Stimulated activated effector memory CD8-positive, alpha-beta T cell treated with anti-CD3 and anti-CD28 coated beads, Interleukin-12 subunit alpha, Interleukin-12 subunit beta, amount 100 ng/mL, for 72 hours (primary cell): Measurements from ENCODE around the gene PMM2.
"Not testable (repeated sequence)": the region's sequence is repeated elsewhere in the genome, so short reads cannot be mapped to it uniquely, and the experiment has no call there.

ENCODE experiments used
- ATAC-seq: fragments of 150-1000 bp; cut with Tn5 transposase; 2 replicates; pipeline ENCODE4 v1.10.0; 2021
- DNase-seq, 2 donors: peaks; one replicate each; pipeline ENCODE4 v3.0.0; 2021 to 2022; ENCODE audit warnings: low spot score in 2 of 2
- H3K27ac Mint-ChIP-seq: one replicate; pipeline ENCODE4 v1.8.0; 2022; ENCODE audit warnings: mild to moderate bottlenecking, mixed read lengths
- H3K36me3 Mint-ChIP-seq: one replicate; pipeline ENCODE4 v1.8.0; 2022; ENCODE audit warnings: mild to moderate bottlenecking, mixed read lengths
- H3K4me1 Mint-ChIP-seq: one replicate; pipeline ENCODE4 v1.8.0; 2022; ENCODE audit warnings: mixed read lengths
- H3K4me3 Mint-ChIP-seq: one replicate; pipeline ENCODE4 v1.8.0; 2022; ENCODE audit warnings: mild to moderate bottlenecking, mixed read lengths
- H3K9me3 Mint-ChIP-seq: one replicate; pipeline ENCODE4 v1.8.0; 2022; ENCODE audit warnings: mixed read lengths

Gene PMM2

DNA sequence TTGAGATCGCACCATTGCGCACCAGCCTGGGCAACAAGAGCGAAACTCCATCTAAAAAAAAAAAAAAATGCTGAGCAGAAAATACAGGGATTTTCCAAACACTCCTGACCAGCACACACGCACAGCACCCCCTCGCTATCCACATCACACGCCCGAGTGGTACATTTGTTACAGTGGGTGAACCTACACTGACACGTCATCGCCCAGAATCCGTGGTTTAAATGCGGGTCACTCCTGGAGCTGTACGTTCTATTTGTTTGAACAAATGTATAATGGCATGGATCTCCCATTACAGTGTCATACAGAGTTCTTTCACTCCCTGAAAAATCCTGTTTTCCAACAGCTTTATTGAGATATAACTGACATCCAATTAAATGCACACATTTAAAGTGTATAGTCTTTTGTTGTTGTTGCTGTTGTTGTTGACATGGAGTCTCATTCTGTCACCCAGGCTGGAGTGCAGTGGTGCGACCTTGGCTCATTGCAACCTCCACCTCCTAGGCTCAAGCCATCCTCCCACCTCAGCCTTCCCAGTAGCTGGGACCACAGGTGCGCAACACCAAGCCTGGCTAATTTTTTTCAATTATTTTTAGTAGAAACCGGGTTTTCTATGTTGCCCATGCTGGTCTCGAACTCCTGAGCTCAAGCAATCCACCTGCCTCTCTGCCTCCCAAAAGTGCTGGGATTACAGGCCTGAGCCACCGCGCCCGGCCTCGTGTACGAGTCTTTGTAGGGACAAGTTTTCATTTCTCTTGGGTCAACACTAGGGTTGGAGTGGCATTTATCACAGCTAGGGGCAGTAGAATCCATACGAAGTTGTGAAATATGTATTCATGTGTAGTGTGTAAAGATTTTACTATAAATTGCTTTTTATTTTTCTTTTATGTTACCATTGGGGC lies 75.6 kb downstream of the PMM2 start:
- ATAC-seq: no peak
- no peak overlapping the region for H3K27ac Mint-ChIP-seq
- H3K9me3 Mint-ChIP-seq: no peaks in the 10 kb centered on the region
- H3K36me3 Mint-ChIP-seq: no peaks in the 10 kb centered on the region
- no peak for DNase-seq
- peaks cover 19% of the 10 kb centered on the region for H3K4me1 Mint-ChIP-seq
- H3K4me3 Mint-ChIP-seq: no peak overlapping the region

DNA sequence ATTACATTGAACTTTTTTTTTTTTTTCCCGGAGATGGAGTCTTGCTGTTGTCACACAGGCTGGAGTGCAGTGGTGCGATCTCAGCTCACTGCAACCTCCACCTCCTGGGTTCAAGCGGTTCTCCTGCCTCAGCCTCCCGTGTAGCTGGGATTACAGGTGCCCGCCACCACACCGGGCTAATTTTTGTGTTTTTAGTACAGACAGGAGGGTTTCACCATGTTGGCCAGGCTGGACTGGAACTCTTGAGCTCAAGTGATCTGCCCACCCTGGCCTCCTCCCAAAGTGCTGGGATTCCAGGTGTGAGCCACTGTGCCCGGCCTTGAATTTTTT lies 76.2 kb downstream of the PMM2 start:
- H3K36me3 Mint-ChIP-seq, H3K4me3 Mint-ChIP-seq, H3K27ac Mint-ChIP-seq, ATAC-seq, DNase-seq, H3K9me3 Mint-ChIP-seq: not testable (repeated sequence)
- H3K4me1 Mint-ChIP-seq: peaks cover 25% of the 10 kb centered on the region

DNA sequence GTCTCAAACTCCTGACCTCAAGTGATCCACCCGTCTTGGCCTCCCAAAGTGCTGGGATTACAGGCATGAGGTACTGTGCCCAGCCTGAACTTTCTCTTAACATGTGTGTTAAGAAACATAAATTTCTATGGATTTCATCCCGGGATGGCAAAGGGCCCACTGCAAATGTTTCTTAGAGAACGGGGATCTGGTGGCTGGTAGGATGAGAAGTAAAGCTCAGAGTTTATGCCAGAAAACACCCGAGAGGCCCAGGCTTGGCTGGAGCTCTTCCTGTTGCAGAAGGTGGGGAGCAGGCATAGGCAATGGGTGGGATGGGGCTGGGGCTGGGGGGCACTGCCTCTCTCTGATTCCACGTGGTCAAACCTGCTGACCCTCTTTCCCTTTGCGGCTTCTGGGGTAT lies 76.7 kb downstream of the PMM2 start:
- peak overlapping the region; percentile 63 for H3K27ac Mint-ChIP-seq

DNA sequence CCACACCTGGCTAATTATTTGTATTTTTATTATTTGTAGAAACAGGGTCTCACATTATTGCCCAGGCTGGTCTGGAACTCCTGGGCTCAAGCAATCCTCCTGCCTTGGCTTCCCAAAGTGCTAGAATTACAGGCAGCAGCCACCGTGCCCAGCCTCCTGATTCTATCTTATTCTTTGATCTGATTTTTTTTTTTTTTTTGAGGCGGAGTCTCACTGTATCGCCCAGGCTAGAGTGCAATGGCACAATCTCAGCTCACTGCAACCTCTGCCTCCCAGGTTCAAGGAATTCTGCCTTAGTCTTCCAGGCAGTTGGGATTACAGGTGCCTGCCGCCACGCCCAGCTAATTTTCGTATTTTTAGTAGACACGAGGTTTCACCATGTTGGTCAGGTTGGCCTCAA lies 77.7 kb downstream of the PMM2 start:
- H3K4me1 Mint-ChIP-seq: peaks cover 19% of the 10 kb centered on the region
- not testable (repeated sequence) for ATAC-seq, H3K4me3 Mint-ChIP-seq, H3K9me3 Mint-ChIP-seq, H3K27ac Mint-ChIP-seq, DNase-seq, H3K36me3 Mint-ChIP-seq

More for the DNA sequence above, 76.7 kb downstream of the PMM2 start:
- Mint-ChIP-seq H3K4me3 (no peak overlapping the region), H3K4me1 (peaks cover 20% of the 10 kb centered on the region), H3K9me3 (no peaks in the 10 kb centered on the region), H3K36me3 (no peaks in the 10 kb centered on the region)
- DNase-seq (no peak), ATAC-seq (no peak)

DNA sequence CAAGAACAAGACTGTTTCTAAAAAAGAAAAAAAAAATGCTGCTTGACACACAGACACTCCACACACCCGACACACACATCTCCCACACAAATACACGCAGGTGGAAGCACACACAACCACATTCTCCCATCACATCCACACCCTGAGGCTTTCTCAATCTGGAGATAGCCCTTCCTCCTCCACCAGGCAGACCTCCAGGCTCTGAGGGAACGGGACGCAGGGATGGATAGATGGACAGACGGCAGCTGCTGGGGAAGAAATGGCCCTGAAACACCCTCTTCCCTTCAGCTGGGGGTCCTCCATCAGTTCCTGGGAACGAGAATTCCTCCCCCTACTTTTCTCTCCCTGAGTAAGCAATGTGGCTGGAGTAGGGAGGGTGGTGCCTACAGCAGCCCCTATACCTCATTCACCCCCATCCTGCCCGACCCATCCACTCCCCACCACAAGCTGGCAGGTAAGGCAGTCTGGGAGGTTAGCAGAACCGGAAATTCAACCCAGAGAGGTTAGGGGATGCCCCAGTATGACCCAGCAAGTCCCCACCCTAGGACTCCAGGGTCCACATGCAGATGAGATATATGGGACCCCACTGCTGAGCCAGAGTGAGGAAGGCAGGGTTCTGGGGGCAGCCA lies 80.4 kb downstream of the PMM2 start:
- peaks cover 10% of the 10 kb centered on the region for H3K4me1 Mint-ChIP-seq
- ATAC-seq: peak; percentile 26
- H3K4me3 Mint-ChIP-seq: no peak overlapping the region
- H3K36me3 Mint-ChIP-seq: no peaks in the 10 kb centered on the region
- H3K9me3 Mint-ChIP-seq: no peaks in the 10 kb centered on the region
- no peak for DNase-seq
- H3K27ac Mint-ChIP-seq: no peak overlapping the region

DNA sequence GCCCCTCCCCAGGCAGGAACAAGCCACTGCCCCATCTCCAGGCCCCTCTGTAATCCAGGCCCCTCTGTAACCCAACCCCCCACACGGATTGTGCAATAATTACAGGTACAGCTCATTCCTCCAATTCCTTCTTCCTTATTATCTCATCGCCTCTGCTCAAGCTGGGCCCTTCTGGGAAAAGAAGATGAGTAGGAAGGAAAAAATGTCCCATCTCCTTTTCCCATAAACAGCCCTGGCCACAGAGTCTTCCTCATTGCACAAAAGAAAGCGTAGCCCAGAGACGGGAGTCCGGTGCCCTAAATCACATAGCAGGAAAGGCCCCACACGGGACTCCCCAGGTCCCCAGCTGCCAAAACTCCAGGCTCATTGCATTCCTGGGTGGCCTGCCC lies 80.9 kb downstream of the PMM2 start:
- peak overlapping the region; percentile 67 for H3K27ac Mint-ChIP-seq
- H3K9me3 Mint-ChIP-seq: no peaks in the 10 kb centered on the region
- H3K4me3 Mint-ChIP-seq: no peak overlapping the region
- ATAC-seq (no peak), DNase-seq (no peak)
- H3K36me3 Mint-ChIP-seq: no peaks in the 10 kb centered on the region
- peaks cover 10% of the 10 kb centered on the region for H3K4me1 Mint-ChIP-seq

DNA sequence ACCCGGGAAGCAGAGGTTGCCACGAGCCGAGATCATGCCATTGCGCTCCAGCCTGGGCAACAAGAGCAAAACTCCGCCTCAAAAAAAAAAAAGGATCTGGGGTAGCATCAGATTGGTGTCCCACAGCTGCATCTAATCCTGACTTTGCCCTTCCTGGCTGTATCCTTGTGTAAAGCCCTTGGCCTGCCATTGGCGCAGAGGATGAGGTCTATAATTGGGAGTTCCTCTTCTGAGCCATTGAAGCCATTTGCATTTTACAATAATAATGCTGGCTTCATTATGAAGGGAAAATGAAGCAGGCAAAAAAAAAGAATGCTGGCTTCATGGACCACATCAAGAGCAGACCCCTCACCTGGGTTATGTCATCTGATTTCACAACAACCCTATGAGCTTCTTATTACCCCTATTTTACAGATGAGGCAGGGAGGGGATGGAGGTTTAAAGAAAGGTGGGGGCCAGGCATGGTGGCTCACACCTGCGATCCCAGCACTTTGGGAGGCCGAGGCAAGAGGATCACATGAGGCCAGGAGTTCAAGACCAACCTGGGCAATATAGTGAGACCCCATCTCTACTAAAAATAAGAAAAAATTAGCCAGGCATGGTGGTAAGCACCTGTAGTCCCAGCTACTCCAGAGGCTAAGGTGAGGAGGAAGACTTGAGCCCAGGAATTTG lies 83.3 kb downstream of the PMM2 start:
- peaks cover 11% of the 10 kb centered on the region for H3K36me3 Mint-ChIP-seq
- no peaks in the 10 kb centered on the region for H3K9me3 Mint-ChIP-seq
- peak overlapping the region; percentile 20 for H3K27ac Mint-ChIP-seq
- H3K4me1 Mint-ChIP-seq: peaks cover 21% of the 10 kb centered on the region
- DNase-seq (no peak), ATAC-seq (no peak)
- H3K4me3 Mint-ChIP-seq: no peak overlapping the region

DNA sequence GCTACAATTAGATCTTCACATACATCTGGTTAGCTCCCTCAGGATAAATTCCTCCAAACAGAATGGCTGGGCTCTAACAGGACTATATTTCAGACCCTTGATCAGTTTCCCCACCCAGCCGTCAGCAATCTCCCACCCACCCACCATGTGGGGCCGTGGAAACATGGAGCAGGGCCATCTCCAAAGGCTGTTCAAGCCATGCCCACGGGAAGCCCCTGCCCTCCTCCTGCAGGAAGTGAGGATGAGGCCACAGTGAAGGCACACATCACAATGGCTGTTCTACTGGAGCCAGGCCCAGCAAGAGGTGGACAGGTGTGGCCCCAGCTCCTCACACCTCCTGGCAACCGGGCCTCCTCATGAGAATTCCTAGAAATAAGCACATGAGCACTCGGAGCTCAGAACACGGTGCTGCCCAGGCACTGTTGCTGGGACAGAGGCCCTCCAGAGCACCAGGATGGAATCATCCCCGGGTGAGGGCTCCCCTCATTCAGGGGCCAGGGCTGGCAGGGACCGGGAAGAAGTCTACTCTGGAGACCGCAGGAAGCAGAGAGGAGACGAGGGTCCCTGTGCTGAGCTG lies 84.5 kb downstream of the PMM2 start, which contains the start of gene LITAFD:
TSS of gene LITAFD (plus strand) at position 311 of the 577 bp plus-strand sequence. CDS start 2,005 bp downstream, outside the sequence.
- peaks cover 32% of the 10 kb centered on the region for H3K4me1 Mint-ChIP-seq
- peak within 1 kb of the TSS; percentile 20 for H3K27ac Mint-ChIP-seq
- no peak within 1 kb of the TSS for H3K4me3 Mint-ChIP-seq
- peaks cover 14% of the 10 kb centered on the region for H3K36me3 Mint-ChIP-seq
- ATAC-seq (no peak), DNase-seq (no peak)
- no peaks in the 10 kb centered on the region for H3K9me3 Mint-ChIP-seq

DNA sequence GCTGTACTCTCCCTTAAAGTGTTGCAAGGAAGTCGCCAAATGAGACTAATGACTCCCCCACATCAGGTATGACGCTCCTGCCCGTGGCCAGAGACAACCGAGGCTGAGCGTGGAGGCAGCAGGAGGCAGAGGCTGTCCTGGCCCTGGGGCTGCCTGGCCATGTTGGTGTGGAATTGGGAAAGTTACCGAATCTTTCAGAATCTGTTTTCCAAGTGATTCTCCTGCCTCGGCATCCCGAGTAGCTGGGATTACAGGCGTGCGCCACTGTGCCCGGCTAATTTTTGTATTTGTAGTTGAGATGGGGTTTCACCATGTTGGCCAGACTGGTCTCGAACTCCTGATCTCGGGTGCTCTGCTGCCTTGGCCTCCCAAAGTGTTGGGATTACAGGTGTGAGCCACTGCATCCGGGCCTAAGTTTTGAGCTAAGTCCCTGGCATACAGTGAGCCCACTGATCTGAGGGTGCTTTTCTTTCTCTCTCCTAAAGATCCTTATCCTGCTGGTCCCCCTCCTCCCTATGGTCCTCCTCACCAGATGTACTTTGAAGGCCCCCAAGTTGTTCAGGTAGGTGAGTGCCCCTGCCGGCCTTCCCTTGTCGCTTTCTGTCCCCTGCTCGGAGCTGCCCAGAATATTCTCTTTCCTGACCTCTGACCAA lies 85.2 kb downstream of the PMM2 start:
- peaks cover 19% of the 10 kb centered on the region for H3K36me3 Mint-ChIP-seq
- no peaks in the 10 kb centered on the region for H3K9me3 Mint-ChIP-seq
- DNase-seq (no peak), ATAC-seq (no peak)
- no peak overlapping the region for H3K4me3 Mint-ChIP-seq
- no peak overlapping the region for H3K27ac Mint-ChIP-seq
- H3K4me1 Mint-ChIP-seq: peaks cover 39% of the 10 kb centered on the region

DNA sequence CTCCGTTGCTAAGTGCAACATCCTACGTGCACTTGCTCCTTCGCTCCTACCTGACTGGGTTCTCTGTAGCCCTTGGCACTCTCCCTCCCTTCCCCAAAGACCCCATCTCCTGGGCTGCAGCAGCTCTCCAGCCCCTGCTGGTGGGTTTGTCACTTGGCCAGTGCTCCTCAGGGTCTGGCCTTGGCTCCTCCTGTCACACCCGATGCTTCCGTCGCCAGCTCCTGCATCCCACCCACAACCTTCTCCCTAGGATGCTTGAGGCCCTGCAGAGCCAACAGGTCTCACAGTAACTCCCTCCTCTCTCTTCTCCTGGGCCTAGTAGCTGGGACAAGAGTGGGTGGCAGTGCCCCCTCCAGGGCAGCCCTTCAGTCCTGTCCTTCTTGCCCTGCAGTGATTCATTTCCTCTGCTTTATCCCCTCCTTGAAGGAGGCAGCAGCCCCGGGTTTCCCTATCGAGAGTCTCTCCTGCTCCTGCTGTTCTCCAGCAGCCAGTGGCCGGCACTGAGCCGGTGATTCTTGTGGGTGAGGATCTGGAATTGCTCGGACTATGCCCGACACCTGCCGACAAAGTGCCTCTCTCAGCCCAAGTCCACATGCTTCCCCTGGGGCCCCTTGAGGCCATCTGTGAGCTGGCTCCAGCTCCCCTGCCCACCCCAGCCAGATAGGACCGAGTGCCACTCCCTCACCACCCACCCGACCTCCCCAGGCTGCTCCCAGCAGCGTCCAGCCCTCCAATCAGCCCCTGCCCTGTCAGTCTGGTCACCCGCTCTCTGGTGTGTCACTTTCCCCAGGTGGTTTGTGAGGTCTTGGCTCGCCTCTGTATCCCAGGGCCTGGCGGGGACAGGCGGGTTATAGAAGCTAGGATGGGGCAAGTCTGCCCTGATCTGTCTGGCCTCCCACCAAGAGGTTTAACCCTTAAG lies 88.3 kb downstream of the PMM2 start:
- ATAC-seq: peak; percentile 53
- no peak for DNase-seq
- peaks cover 34% of the 10 kb centered on the region for H3K4me1 Mint-ChIP-seq
- peak overlapping the region; percentile 86 for H3K27ac Mint-ChIP-seq
- H3K4me3 Mint-ChIP-seq: peak overlapping the region; percentile 19
- H3K9me3 Mint-ChIP-seq: no peaks in the 10 kb centered on the region
- peaks cover 44% of the 10 kb centered on the region for H3K36me3 Mint-ChIP-seq

DNA sequence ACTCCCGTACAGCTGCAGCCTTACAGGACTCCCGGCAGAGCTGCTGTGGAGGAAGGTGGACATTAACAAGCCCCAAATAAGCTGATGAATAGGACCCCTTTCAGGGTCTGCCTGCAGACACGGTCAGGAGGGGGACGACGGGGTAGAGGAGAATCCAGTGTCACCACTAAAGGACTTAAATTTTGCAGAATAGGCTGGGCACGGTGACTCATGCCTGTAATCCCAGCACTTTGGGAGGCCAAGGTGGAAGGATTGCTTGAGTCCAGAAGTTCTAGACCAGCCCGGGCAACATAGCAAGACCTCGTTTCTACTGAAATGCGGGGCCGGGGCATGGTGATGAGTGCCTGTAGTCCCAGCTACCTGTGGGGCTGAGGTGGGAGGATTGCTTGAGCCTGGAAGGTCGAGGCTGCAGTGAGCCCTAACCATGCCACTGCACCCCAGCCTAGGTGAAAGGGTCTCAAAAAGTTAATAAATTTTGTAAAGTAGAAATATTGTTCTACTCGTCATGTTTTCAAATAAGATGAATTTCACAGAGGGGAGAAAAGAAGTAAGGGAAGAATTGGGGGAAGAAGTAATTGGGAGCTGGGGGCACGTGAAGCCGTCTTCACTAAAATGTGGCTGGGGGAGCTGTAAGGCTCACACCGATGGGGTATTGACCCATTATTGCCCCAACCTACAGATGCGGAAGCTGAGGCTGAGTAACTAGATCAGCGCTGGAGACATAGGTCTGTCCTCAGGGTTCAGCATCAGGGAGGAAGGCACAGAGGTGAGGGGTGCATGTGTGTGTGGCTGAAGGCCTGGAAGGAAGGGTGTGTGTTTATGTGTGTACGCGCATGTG lies 89.2 kb downstream of the PMM2 start:
- Mint-ChIP-seq H3K9me3 (no peaks in the 10 kb centered on the region), H3K36me3 (peaks cover 52% of the 10 kb centered on the region), H3K4me1 (peaks cover 39% of the 10 kb centered on the region), H3K4me3 (peak overlapping the region; percentile 19), H3K27ac (peak overlapping the region; percentile 86)
- ATAC-seq (no peak), DNase-seq (no peak)

DNA sequence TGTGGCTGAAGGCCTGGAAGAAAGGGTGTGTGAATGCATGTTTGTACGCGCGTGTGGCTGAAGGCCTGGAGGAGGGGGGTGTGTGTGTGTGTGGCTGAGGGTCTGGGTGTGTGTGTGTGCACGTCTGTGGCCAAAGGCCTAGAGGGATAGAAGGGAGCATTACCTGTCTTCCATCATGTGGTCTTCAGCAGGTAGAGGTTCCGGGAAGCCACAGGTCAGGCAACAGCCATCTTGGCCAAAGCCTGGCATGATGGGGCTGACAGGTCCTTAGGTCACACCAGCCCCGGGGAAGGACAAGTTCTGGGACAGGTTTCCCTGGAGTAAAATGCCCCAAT lies 89.8 kb downstream of the PMM2 start:
- Mint-ChIP-seq H3K9me3 (no peaks in the 10 kb centered on the region), H3K27ac (peak overlapping the region; percentile 35), H3K4me3 (no peak overlapping the region), H3K4me1 (peaks cover 44% of the 10 kb centered on the region), H3K36me3 (peaks cover 58% of the 10 kb centered on the region)
- no peak for ATAC-seq
- DNase-seq: no peak

DNA sequence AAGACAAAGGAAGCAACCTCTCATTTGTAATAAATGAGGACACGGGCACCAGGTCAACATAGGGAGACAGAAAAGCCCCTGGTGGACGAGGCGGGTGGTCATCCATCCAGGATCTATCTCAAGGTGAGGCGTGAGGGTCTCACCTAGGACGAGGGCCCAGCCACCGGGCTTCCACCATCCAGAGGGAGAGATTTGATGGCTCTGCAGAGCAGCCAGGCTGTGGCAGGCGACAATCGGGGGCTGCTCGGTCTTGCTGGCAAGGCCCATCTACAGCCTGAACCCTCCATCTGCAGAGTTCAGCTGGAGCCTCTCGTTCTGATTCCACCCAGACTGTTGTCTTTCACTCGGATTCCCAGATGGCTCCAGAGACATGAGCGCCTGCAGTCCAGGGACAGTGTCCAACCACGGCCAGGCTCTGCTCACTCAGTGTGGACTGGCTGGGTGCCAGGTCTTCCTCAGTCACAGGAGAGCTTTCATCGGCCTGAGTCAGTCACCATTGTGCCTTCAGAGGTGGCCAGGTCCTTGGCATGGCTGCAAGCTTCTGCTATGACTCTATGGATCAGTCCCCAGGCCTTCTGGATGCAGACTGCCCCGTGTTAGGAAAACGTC lies 90.4 kb downstream of the PMM2 start:
- Mint-ChIP-seq H3K27ac (peak overlapping the region; percentile 35), H3K4me1 (peaks cover 45% of the 10 kb centered on the region), H3K9me3 (no peaks in the 10 kb centered on the region), H3K4me3 (no peak overlapping the region), H3K36me3 (peaks cover 65% of the 10 kb centered on the region)
- no peak for DNase-seq
- ATAC-seq: no peak
